Lung (tissue), 12 donors: Measurements from ENCODE around the gene MITF. TPM values are rescaled to one million over a fixed set of nuclear protein-coding genes. Genes with fewer than 3 reads are reported as not detected.

ENCODE experiments used
- ATAC-seq: fragments of 200-7000 bp; cut with Tn5 transposase; one replicate; pipeline ENCODE4 v1.9.1; 2020; ENCODE audit warnings: moderate number of reproducible peaks; ENCODE audit not compliant: insufficient read depth, low FRiP score
- DNase-seq, 3 donors: peaks; one replicate each; pipeline ENCODE4 v3.0.0-alpha.2; 2013 to 2017
- H3K27ac ChIP-seq, 2 donors: one replicate each; pipeline ENCODE4 v1.5.1; 2013; ENCODE audit warnings: mild to moderate bottlenecking in 2 of 2, moderate library complexity in 2 of 2, control low read depth in 1 of 2, inconsistent platforms in 1 of 2, low read depth in 1 of 2, low read length in 1 of 2
- H3K27me3 ChIP-seq, 3 donors: one replicate each; pipeline ENCODE4 v1.5.1; 2013; ENCODE audit warnings: low read length in 2 of 3; ENCODE audit not compliant: control insufficient read depth in 3 of 3, insufficient read depth in 3 of 3
- H3K36me3 ChIP-seq, 4 donors: one replicate each; pipeline ENCODE4 v1.5.1; 2013; ENCODE audit warnings: low read length in 4 of 4, mild to moderate bottlenecking in 1 of 4, moderate library complexity in 1 of 4; ENCODE audit not compliant: control insufficient read depth in 4 of 4, insufficient read depth in 4 of 4
- H3K4me1 ChIP-seq, 5 donors: one replicate each; pipeline ENCODE4 v1.5.1; 2013; ENCODE audit warnings: low read length in 5 of 5, mild to moderate bottlenecking in 2 of 5, moderate library complexity in 1 of 5; ENCODE audit not compliant: control insufficient read depth in 5 of 5, insufficient read depth in 5 of 5
- H3K4me3 ChIP-seq: one replicate; pipeline ENCODE4 v1.5.1; 2013; ENCODE audit warnings: mild to moderate bottlenecking, control low read depth, moderate library complexity
- H3K9ac ChIP-seq, 2 donors: one replicate each; pipeline ENCODE4 v1.5.1; 2013; ENCODE audit warnings: low read length in 2 of 2, control low read depth in 1 of 2; ENCODE audit not compliant: insufficient read depth in 1 of 2
- H3K9me3 ChIP-seq, 4 donors: one replicate each; pipeline ENCODE4 v1.5.1; 2013; ENCODE audit warnings: low read length in 3 of 4, mild to moderate bottlenecking in 1 of 4, moderate library complexity in 1 of 4; ENCODE audit not compliant: control insufficient read depth in 4 of 4, insufficient read depth in 3 of 4
- WGBS, 2 donors: extraction: QIAGEN DNeasy Blood & Tissue Kit; methylation state at CpG; one replicate each; pipeline ENCODE4 v1.1.7; 2013; 5-methylcytosine and 5-hydroxymethylcytosine counted together
- polyA plus RNA-seq, 2 donors: library from polyadenylated mRNA; stranded (reverse); fragments of 200-250 nt; gene quantifications; one replicate each; pipeline ENCODE4 v1.2.1, GENCODE V29; 2013
- total RNA-seq, 2 donors: library from RNA; depleted of rRNA in 1 of 2; stranded (reverse); fragments of >200 nt in 1 of 2; gene quantifications; one replicate each; pipeline ENCODE4 v1.2.1, GENCODE V29; 2014 to 2021
- TF ChIP-seq, protein P1 (sequence below): IDR thresholded peaks from 2 replicates; pipeline ENCODE4 v1.5.1; 2012; ENCODE audit warnings: mild to moderate bottlenecking; ENCODE audit errors: control extremely low read depth, extremely low read depth
- donor health status: control.
- donor health status: control.
- donor health status: Bipolar disorder and iron deficiency.
- donor health status: healthy.
- donor health status: DM: yes; HTN: yes; CAD: no.

The MITF gene
- total and polyA plus RNA-seq, 4 donors = 5.0 to 28.0 (median 12.0) TPM

DNA sequence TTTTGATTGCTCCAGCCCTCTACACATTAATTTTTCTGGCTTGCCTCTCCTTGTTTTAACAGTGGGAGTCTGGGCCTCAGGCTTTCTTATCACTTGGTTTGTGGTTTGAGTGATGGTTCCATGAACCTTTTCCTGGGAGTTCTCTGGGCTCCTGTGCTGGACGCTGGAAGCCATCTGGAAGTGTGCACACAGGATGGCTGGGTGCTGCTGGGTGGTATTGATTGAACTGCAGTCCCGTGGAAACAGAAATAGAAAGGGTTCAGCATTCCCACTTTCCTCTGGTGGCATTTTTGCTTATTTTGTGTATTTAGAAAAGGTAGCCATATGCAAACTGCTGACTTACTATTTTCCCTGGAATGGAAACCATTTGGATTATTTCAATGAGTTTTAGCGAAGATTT, 25.6 kb downstream of the MITF start:
- Histone ChIP-seq H3K4me3 (no peak overlapping the region), H3K9me3 (no peaks in the 10 kb centered on the region), H3K36me3 (no peaks in the 10 kb centered on the region), H3K4me1 (peaks cover 0 to 50% (median 3%) of the 10 kb centered on the region in 5 donors), H3K27ac (peak overlapping the region; percentile 21 to 80), H3K9ac (no peak overlapping the region), H3K27me3 (no peaks in the 10 kb centered on the region)
- DNase-seq (no peak), ATAC-seq (no peak)
- WGBS, 2 donors = 75 to 78% methylated on average over 3 of the region's 3 CpGs
- TF ChIP-seq, protein P1, sequence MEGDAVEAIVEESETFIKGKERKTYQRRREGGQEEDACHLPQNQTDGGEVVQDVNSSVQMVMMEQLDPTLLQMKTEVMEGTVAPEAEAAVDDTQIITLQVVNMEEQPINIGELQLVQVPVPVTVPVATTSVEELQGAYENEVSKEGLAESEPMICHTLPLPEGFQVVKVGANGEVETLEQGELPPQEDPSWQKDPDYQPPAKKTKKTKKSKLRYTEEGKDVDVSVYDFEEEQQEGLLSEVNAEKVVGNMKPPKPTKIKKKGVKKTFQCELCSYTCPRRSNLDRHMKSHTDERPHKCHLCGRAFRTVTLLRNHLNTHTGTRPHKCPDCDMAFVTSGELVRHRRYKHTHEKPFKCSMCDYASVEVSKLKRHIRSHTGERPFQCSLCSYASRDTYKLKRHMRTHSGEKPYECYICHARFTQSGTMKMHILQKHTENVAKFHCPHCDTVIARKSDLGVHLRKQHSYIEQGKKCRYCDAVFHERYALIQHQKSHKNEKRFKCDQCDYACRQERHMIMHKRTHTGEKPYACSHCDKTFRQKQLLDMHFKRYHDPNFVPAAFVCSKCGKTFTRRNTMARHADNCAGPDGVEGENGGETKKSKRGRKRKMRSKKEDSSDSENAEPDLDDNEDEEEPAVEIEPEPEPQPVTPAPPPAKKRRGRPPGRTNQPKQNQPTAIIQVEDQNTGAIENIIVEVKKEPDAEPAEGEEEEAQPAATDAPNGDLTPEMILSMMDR = no peak

DNA sequence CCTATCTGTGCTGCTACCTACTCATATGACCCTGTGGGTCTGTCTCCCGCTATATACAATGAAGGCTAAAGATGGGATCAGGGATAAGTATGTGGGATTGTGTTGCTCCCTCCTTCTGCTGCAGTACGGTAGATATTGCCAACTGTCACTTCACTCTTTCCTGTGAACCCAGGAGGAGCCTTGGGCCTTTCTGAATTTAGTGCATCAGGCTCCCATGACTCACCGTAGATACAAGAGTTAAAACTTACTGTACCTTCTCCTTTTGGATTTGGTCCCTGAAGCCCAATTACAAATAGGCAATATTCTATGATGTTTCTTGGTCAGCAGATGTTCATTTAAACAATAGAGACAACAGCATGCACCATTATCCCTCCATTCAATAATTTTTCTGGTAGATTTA, 27.4 kb downstream of the MITF start:
- peaks cover 0 to 58% (median 6%) of the 10 kb centered on the region in 5 donors for H3K4me1 ChIP-seq
- DNase-seq = no peak
- no peaks in the 10 kb centered on the region for H3K36me3 ChIP-seq
- no peak overlapping the region for H3K27ac ChIP-seq
- 77 to 88% methylated on average over 3 of the region's 3 CpGs for WGBS, 2 donors
- ATAC-seq = no peak
- TF ChIP-seq, protein P1 = no peak
- H3K27me3 ChIP-seq = no peaks in the 10 kb centered on the region
- no peak overlapping the region for H3K4me3 ChIP-seq
- no peaks in the 10 kb centered on the region for H3K9me3 ChIP-seq
- H3K9ac ChIP-seq = no peak overlapping the region

DNA sequence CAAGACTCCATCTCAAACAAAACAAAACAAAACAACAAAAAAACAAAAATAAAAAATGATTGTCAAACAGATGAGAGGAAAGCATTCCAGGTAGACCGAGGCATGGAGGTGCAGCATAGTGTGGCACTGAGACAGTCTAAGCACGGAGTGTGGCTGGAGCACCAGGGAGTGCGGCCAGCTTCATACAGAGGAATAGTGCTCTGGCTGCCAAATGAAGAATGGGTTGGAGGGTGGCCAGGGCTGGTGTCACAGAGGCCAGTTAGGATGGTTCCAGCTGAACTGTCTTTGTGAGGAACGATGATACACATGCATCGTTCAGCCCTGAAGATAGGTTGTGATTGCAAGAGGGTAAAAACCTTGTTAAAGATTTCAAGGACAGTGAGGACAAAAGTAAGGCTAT, 28.3 kb downstream of the MITF start:
- TF ChIP-seq, protein P1 = no peak
- H3K4me1 ChIP-seq = peaks cover 0 to 61% (median 4%) of the 10 kb centered on the region in 5 donors

DNA sequence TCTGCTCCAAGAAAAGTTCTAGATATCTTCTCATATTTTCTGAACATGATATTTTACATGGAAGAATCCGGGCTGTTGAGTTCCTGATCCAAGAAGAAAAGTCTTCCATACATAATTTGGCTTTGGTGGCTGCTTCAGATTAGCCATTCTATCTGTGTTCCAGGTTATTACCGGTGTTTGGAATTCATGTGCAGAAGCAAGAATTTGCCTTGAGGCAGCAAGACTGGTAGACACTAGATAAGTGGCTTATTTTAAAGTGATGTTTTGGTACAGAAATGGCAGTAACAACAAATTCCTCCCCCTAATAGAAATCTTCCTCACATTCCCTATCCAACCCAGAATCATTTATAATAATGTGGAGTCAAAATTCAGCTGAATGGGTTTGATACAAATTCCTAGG, 29.2 kb downstream of the MITF start:
- WGBS, 2 donors = 88 to 97% methylated on average over 2 of the region's 2 CpGs
- ATAC-seq = no peak

More for the DNA sequence above, 28.3 kb downstream of the MITF start:
- ATAC-seq (no peak), DNase-seq (peak in 1 of 3 donors; percentile 34)
- Histone ChIP-seq H3K27me3 (no peaks in the 10 kb centered on the region), H3K9me3 (no peaks in the 10 kb centered on the region), H3K9ac (no peak overlapping the region), H3K27ac (no peak overlapping the region), H3K4me3 (no peak overlapping the region), H3K36me3 (no peaks in the 10 kb centered on the region)
- 73 to 87% methylated on average over 5 of the region's 5 CpGs for WGBS, 2 donors

More for the DNA sequence above, 29.2 kb downstream of the MITF start:
- Histone ChIP-seq H3K4me1 (peaks cover 1 to 56% (median 3%) of the 10 kb centered on the region in 5 donors), H3K36me3 (no peaks in the 10 kb centered on the region), H3K9ac (no peak overlapping the region), H3K27ac (no peak overlapping the region), H3K4me3 (no peak overlapping the region), H3K27me3 (no peaks in the 10 kb centered on the region), H3K9me3 (no peaks in the 10 kb centered on the region)
- TF ChIP-seq, protein P1 = no peak
- no peak for DNase-seq
